Measurements from ENCODE around the gene SRBD1.

SRBD1 gene

GRCh38 chr2:45483997-45484396, 127.1 kb downstream of the SRBD1 start:
- Histone ChIP-seq H3K4me3 (ENCODE audit: low read depth in 1 of 2, low read length in 2 of 2) (no peak overlapping the region), H2AFZ (ENCODE audit: low read depth, low read length) (no peak overlapping the region), H3K9ac (ENCODE audit: low read depth, low read length) (no peak overlapping the region), H3K79me2 (ENCODE audit: insufficient read depth, low read length) (no peaks in the 10 kb centered on the region), H3K27ac (ENCODE audit: low read length) (no peak overlapping the region), H3K9me3 (ENCODE audit: insufficient read depth, low read length, severe bottlenecking) (no peaks in the 10 kb centered on the region), H3K36me3 (ENCODE audit: insufficient read depth, low read length) (peaks cover 3% of the 10 kb centered on the region; the same call in 1 of the 2 replicates), H4K20me1 (ENCODE audit: insufficient read depth, low read length) (no peaks in the 10 kb centered on the region), H3K4me1 (ENCODE audit: insufficient read depth, low read length) (no peaks in the 10 kb centered on the region), H3K4me2 (ENCODE audit: insufficient read depth, low read length) (no peak overlapping the region), H3K27me3 (ENCODE audit: insufficient read depth, low read length, poor library complexity) (no peaks in the 10 kb centered on the region)
- ATAC-seq (ENCODE audit: insufficient read depth, low read depth) = no peak
- no peak for DNase-seq
- peak; percentile 20 for TF ChIP-seq CTCF (IDR thresholded peaks at IDR 0.05; ENCODE audit: borderline replicate concordance, extremely low read depth, low read length, poor library complexity, severe bottlenecking)
- TF ChIP-seq EZH2 (IDR thresholded peaks at IDR 0.05; ENCODE audit: borderline replicate concordance, low read depth, low read length, severe bottlenecking) = no peak

GRCh38 chr2:45477546-45477945, 133.5 kb downstream of the SRBD1 start:
- no peak overlapping the region for H3K4me3 ChIP-seq (ENCODE audit: low read depth in 1 of 2, low read length in 2 of 2)
- H3K36me3 ChIP-seq (ENCODE audit: insufficient read depth, low read length) = peaks cover 7% of the 10 kb centered on the region; the same call in 1 of the 2 replicates
- H3K79me2 ChIP-seq (ENCODE audit: insufficient read depth, low read length) = no peaks in the 10 kb centered on the region
- H4K20me1 ChIP-seq (ENCODE audit: insufficient read depth, low read length) = no peaks in the 10 kb centered on the region
- H3K27ac ChIP-seq (ENCODE audit: low read length) = no peak overlapping the region
- TF ChIP-seq EZH2 (IDR thresholded peaks at IDR 0.05; ENCODE audit: borderline replicate concordance, low read depth, low read length, severe bottlenecking) (no peak), CTCF (IDR thresholded peaks at IDR 0.05; ENCODE audit: borderline replicate concordance, extremely low read depth, low read length, poor library complexity, severe bottlenecking) (no peak)
- no peaks in the 10 kb centered on the region for H3K27me3 ChIP-seq (ENCODE audit: insufficient read depth, low read length, poor library complexity)
- no peak overlapping the region for H2AFZ ChIP-seq (ENCODE audit: low read depth, low read length)
- H3K4me1 ChIP-seq (ENCODE audit: insufficient read depth, low read length) = no peaks in the 10 kb centered on the region
- DNase-seq (no peak), ATAC-seq (ENCODE audit: insufficient read depth, low read depth) (no peak)
- H3K9me3 ChIP-seq (ENCODE audit: insufficient read depth, low read length, severe bottlenecking) = no peaks in the 10 kb centered on the region
- H3K9ac ChIP-seq (ENCODE audit: low read depth, low read length) = no peak overlapping the region
- no peak overlapping the region for H3K4me2 ChIP-seq (ENCODE audit: insufficient read depth, low read length)

- Histone ChIP-seq H3K9ac (ENCODE audit: low read depth, low read length) (no peak overlapping the region), H3K4me3 (ENCODE audit: low read depth in 1 of 2, low read length in 2 of 2) (no peak overlapping the region), H3K4me2 (ENCODE audit: insufficient read depth, low read length) (no peak overlapping the region), H4K20me1 (ENCODE audit: insufficient read depth, low read length) (no peaks in the 10 kb centered on the region), H3K27ac (ENCODE audit: low read length) (no peak overlapping the region), H3K9me3 (ENCODE audit: insufficient read depth, low read length, severe bottlenecking) (no peaks in the 10 kb centered on the region), H2AFZ (ENCODE audit: low read depth, low read length) (no peak overlapping the region), H3K36me3 (ENCODE audit: insufficient read depth, low read length) (peaks cover 7% of the 10 kb centered on the region; the same call in 1 of the 2 replicates), H3K79me2 (ENCODE audit: insufficient read depth, low read length) (no peaks in the 10 kb centered on the region), H3K4me1 (ENCODE audit: insufficient read depth, low read length) (no peaks in the 10 kb centered on the region), H3K27me3 (ENCODE audit: insufficient read depth, low read length, poor library complexity) (no peaks in the 10 kb centered on the region)
- no peak for ATAC-seq (ENCODE audit: insufficient read depth, low read depth)
- no peak for DNase-seq
- TF ChIP-seq CTCF (IDR thresholded peaks at IDR 0.05; ENCODE audit: borderline replicate concordance, extremely low read depth, low read length, poor library complexity, severe bottlenecking) = no peak
- no peak for TF ChIP-seq EZH2 (IDR thresholded peaks at IDR 0.05; ENCODE audit: borderline replicate concordance, low read depth, low read length, severe bottlenecking)
Measured at GRCh38 chr2:45470531-45470930, 140.5 kb downstream of the SRBD1 start.
